Fibroblast of the conjunctiva (primary cell): Measurements from ENCODE around the gene NALCN.

ENCODE experiments used
- DNase-seq: peaks from one replicate; pipeline ENCODE4 v3.0.0-alpha.2; 2010; ENCODE audit warnings: low read depth

Gene NALCN

GRCh38 chr13:101205408-101205807 is 210.9 kb downstream of the NALCN start:
- DNase-seq: no peak

GRCh38 chr13:101204270-101205020 is 211.9 kb downstream of the NALCN start:
- DNase-seq: no peak

- DNase-seq: no peak
These were observed 213.7 kb downstream of the NALCN start for GRCh38 chr13:101202590-101202989.

- no peak for DNase-seq
These were observed 225.3 kb downstream of the NALCN start for GRCh38 chr13:101190976-101191375.

GRCh38 chr13:101190337-101190736 is 226.0 kb downstream of the NALCN start:
- no peak for DNase-seq

GRCh38 chr13:101185606-101186005 is 230.7 kb downstream of the NALCN start:
- DNase-seq: no peak

GRCh38 chr13:101181076-101181685 is 235.1 kb downstream of the NALCN start:
- no peak for DNase-seq

- no peak for DNase-seq
These were observed 237.3 kb downstream of the NALCN start for GRCh38 chr13:101179021-101179420.

- no peak for DNase-seq
These were observed 237.9 kb downstream of the NALCN start for GRCh38 chr13:101178406-101178805.

- no peak for DNase-seq
These were observed 246.0 kb downstream of the NALCN start for GRCh38 chr13:101170306-101170705.

GRCh38 chr13:101157261-101157660 is 259.0 kb downstream of the NALCN start:
- DNase-seq: no peak

- no peak for DNase-seq
These were observed 260.4 kb downstream of the NALCN start for GRCh38 chr13:101155920-101156319.

- DNase-seq: no peak
These were observed 264.1 kb downstream of the NALCN start for GRCh38 chr13:101152184-101152583.

- no peak for DNase-seq
These were observed 265.3 kb downstream of the NALCN start for GRCh38 chr13:101150998-101151397.

- DNase-seq: peak; percentile 33
These were observed 266.4 kb downstream of the NALCN start for GRCh38 chr13:101149735-101150384.

- DNase-seq: no peak
These were observed 270.0 kb downstream of the NALCN start for GRCh38 chr13:101146101-101146898.

GRCh38 chr13:101144808-101145419 is 271.4 kb downstream of the NALCN start:
- peak; percentile 57 for DNase-seq

GRCh38 chr13:101140936-101141335 is 275.4 kb downstream of the NALCN start:
- DNase-seq: no peak

- DNase-seq: no peak
These were observed 276.1 kb downstream of the NALCN start for GRCh38 chr13:101140087-101140770.

GRCh38 chr13:101139081-101139480 is 277.2 kb downstream of the NALCN start:
- no peak for DNase-seq

- peak; percentile 31 for DNase-seq
These were observed 288.5 kb downstream of the NALCN start for GRCh38 chr13:101127741-101128353.
